Adrenal gland (tissue), 5 donors: ENCODE measurements around the gene FHL1.

Experiments
- POLR2A ChIP-seq, 2 donors: fragments of 450-650 bp; IDR thresholded peaks; one replicate each; pipeline ENCODE4 v1.6.1; 2017; ENCODE audit warnings: antibody characterized with exemption in 2 of 2, mild to moderate bottlenecking in 2 of 2, moderate library complexity in 1 of 2
- TF ChIP-seq, protein P1 (sequence below), 6 experiments: fragments of 450-650 bp in 4 of 6; fragments of 200-600 bp in 2 of 6; sonication (generic) in 1 of 6; IDR thresholded peaks; 1 replicate in 5 of 6; 2 replicates in 1 of 6; pipeline versions ENCODE4 v1.5.1 to v1.8.0; 2016 to 2021; ENCODE audit warnings: antibody characterized with exemption in 6 of 6, mild to moderate bottlenecking in 2 of 6, moderate library complexity in 1 of 6
- donor health status: DM: no; HTN: no; CAD: no.

DNA sequence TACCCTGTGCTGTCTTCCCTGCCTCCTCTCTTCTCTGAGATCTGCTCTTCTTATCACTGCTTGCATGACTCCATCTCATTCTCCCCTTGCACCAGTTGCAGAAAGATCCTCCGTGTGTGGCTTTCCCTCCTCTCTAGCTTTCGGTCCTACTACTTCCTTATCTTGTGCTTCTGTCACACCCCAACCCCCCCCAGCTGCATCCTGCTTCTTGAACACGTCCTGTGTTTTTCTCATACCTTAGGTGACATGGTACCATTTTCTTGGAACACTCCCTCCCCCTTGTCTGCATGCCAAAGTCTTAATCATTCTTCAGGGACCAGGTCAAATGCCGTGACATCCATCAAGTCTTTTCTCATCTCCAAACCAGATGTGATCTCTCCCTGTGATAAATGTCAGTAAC lies 46.4 kb downstream of the FHL1 start:
- TF ChIP-seq POLR2A (IDR thresholded peaks at IDR 0.05) = no peak
- TF ChIP-seq, protein P1, sequence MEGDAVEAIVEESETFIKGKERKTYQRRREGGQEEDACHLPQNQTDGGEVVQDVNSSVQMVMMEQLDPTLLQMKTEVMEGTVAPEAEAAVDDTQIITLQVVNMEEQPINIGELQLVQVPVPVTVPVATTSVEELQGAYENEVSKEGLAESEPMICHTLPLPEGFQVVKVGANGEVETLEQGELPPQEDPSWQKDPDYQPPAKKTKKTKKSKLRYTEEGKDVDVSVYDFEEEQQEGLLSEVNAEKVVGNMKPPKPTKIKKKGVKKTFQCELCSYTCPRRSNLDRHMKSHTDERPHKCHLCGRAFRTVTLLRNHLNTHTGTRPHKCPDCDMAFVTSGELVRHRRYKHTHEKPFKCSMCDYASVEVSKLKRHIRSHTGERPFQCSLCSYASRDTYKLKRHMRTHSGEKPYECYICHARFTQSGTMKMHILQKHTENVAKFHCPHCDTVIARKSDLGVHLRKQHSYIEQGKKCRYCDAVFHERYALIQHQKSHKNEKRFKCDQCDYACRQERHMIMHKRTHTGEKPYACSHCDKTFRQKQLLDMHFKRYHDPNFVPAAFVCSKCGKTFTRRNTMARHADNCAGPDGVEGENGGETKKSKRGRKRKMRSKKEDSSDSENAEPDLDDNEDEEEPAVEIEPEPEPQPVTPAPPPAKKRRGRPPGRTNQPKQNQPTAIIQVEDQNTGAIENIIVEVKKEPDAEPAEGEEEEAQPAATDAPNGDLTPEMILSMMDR (IDR thresholded peaks at IDR 0.05) = no peak
